HG02973 (cell line): ENCODE results near the gene CHN2.

ENCODE experiments used
- ATAC-seq: cut with Tn5 transposase; IDR thresholded peaks from one replicate; pipeline ENCODE4 v1.9.1; 2021; ENCODE audit warnings: moderate library complexity; ENCODE audit not compliant: unreplicated experiment

CHN2 gene

DNA sequence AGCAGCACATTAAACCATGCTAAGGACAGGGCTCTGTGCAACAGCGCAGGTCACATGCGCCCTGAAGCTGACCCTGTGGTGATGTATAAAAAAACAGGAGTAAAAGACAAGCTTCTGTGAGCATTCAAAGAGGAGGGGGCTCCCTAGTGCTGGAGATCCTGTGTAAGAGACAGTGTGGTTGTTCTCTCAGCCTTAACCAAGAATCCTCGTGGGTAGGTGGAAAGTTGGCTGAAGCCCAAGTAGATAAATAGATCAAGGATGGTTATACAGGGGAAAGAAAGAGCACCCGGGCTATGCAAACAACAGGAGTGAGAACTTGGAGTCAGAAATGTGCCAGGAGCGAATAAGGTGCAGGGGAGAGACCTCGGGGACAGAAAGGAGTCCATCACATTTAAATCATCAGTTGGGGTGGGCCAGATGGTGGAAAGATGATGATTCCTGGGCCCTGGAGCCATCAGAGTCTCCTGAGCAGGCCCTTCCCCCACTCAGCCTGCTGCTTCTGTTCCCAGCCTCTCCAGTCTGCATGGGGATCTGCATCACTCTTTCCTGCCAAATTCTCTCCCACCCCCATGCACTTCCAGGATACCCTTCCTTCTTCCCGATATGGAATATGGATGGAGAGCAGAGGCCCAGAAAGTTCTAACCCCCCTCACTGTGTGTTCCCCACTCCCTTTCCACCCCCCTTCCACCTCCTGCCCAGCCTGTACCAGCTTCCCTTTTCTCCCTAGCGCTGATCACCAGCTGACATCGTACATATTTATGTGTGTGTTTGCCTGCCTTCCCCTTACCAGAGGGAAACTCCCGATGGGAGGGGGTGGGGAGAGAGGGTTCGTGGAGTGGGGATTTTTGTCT lies 291.0 kb downstream of the CHN2 start:
- no peak for ATAC-seq

DNA sequence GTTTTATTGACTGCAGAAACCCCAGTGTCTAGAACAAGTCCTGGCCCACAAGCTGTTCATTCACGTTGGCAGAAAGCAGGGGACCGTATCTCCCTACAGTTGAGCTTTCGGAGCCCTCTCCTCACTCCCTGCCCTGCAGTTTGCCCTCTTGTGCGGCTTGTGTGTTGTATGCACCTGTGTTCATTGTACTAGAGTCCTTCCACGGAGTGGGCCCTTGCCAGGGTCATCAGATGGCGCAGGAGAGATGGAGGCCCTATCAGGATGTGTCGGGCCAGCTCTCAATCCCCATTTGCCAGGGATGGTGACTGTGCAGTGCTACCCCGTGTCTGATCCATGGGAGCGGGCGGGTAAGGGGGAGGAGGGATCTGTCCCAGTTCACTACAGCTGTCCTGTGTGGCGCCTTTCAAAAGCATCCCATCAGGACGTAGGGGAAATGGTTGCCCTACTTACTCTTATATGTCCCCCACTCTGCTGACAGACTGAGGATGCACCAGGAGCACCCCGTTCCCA lies 291.7 kb downstream of the CHN2 start:
- ATAC-seq, result no peak

DNA sequence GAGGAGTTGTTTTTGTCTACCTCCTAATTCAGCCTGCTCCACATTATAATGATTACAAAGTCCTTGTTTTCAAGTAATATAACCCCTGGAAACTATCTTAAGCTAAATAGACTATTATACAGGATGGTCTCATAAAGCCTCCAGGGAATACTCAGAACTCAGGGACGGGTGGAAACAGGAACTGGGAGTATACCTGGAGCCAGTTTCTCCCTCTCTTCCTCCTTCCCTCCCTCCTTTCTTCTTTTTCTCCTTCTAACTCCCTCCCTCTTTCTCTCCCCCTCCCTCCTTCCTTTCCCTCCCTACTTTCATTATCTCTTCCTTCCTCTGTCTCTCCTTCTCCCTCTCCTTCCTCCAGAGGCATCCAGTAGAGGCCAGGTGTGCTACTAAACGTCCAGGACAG lies 292.8 kb downstream of the CHN2 start:
- no peak for ATAC-seq

DNA sequence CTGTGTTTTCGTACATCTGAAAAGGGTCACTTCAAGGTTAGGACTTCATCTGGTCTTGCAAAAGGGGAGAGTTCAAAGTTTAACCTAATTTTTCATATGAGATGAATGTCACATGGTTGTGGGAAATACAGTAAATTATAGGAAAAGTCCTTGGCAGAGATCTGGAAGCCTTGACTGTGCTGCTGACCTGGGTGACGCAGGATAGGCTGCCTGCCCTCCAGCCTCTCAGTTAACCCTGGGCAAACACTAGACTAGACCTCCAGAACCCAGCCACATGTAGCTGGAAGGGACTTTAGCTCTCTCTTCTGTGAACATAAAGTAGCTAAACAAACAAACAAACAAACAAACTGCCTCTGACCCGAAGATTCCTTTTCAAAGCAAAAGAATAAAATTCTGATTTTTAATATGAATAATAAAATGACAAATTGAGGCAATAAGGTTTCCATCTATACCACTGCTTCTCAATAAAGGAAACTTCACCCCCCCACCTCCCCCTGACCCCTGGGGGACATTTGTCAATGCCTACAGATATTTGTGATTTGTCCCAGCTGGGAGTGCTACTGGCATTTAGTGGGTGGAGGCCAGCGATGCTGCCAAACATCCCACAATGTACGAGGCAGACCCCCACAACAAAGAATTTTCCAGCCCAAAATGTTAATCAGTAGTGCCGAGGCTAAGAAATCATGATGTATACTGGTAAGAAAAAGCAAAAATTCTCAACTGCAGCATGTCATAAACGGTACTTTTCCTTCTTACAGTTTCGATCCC lies 293.8 kb downstream of the CHN2 start:
- ATAC-seq, result no peak

DNA sequence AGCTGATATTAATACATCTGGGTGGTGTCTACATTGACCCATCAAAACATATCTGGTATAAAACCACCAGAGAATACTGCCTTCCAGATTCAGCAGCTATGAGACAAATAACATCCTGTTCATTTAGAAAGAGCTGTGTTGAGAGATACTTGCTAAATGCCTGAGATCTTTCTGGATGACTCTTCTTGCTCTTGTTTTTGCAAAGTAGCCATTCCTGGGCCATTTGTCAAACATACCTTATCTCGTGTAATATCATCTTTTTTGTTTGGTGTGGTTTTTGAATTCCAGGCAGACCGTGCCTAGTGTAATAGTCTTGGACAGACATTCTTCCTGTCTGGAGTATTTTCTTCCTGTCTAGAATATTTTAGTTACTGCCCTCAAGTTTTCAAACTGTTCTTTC lies 294.4 kb downstream of the CHN2 start:
- no peak for ATAC-seq

DNA sequence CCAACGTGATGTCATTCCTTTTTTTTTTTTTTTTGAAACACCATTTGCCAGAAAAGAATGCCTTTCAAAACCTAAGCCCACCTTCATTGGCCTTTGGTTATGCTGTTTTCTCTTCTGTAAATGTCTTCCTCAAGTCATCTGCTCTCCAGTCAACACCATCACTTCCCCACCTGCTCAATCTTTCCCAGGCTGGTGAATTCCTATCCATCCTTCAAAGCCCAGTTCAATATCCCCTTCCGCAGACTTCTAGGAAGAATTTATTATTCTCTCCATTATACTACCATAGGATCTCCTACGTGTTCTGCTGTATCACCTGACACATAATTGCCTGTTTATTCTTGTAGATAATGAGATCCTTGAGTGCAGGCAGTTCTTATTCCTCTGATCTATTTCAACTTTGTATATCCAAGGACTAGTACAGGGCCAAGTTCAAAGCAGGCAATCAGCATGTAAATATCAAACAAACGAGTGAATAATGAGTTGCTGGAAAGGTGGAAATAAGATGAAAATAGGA lies 295.6 kb downstream of the CHN2 start:
- no peak for ATAC-seq

DNA sequence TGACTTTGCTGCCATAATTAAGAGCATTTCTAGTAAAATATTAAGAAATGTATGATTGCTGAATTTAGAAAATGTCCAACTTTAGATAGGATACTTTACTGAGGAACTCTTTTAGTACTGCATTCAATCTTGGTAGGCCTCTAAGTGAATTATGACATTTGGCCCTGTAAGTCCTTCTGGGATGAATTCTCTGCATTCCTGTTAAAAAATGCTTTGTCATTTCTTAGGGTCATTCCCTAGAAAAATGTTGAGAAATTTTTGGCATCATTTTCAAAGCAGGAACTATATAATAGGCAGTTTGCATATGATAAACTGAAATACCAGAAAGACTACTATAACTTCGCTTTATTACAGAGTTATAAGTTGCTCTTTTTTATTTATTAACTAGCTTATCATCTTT lies 299.8 kb downstream of the CHN2 start:
- no peak for ATAC-seq

DNA sequence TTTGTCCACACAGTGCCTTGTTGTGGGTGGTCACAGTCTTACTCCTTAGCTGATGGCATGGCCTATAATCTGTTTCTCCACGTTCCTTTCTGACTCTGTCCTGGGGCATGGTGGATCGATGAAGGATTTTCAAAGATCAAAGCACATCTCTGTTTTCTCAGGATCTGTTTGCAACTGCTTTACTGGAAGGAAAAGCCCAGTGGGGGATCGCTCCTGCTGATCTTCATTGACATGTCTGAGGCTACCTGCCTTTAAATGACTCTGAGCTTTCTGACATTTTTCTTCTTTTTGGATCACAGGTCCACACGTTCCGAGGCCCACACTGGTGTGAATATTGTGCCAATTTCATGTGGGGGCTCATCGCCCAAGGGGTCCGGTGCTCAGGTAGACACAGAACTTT lies 301.1 kb downstream of the CHN2 start:
- no peak for ATAC-seq

DNA sequence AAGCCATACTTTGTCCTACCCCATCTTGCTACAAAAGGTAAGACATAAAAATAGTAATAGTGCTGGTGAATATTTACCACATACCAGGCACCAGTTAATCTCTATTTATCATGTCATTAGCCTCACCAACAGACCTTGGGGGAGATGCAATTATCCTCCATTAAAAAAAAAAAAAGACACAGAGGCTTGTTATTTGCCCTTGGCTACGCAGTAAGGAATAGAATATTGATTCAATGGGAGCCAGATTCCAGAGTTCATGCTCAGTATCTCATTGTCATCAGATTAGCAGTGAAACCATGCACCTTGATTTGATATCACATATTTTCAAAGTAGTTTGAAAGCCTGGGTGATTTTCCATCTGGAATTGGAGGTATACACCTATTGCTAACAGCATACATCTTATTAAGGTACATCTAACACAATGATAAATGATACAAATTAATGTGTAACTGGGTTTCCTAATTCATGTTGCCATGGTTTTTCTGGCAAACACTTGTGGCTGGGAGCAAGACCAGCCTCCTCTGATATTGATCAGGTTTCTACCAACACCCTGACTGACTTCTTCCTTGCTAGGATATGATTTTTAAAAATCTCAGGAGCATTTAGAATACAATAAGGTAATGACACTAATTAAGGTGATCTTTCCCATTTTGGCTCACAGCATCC lies 301.9 kb downstream of the CHN2 start:
- no peak for ATAC-seq

DNA sequence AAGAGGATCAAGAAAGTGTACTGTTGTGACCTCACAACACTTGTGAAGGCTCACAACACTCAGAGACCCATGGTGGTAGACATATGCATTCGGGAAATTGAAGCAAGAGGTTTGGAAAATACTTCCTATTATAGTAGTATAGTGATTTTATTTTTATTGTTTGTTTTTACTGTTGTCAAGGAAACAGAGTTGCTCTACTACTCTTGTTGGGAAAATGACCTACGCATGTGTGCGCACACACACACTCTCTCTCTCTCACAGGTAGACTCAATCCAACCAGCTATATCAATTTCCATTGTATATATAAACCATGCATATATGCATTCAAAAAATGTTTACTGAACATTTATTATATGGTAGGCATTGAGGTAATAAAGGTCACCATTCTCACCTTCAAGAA lies 305.4 kb downstream of the CHN2 start:
- ATAC-seq, result no peak

DNA sequence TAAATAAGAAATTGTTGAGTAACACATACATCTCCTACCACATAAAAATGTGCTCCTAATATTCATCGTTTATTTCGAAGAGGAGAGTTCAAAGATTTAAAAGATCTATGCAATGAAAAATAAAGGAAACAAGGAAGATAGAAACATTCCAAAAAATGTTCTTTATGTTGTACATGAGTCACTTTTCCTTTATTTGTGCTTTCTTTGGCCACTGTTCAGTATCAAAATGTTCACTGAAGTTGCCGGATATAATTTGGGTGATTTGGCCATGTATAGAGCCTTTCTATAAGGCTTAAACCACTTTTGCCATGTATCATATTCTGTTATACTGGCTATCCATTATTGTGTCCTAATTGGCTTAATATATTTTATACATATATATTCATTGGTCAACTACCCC lies 306.1 kb downstream of the CHN2 start:
- no peak for ATAC-seq

DNA sequence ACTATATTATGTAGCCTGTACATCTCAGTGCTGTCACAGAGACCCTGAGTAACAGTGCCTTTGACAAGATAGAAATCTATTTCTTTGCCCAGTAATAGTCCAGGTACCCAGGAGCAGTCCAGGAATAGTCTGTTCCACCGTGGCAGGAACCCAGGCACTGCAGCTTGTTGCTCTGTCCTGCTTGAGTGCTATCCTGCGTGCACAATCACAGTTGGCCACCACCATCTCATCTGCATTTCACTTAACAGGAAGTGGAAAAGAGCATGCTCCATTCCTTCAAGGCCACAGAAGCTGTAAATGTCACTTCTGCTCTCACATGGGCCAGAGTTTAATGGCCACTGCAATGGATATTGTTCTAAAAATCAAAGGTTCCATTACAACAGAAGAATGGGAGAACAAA lies 307.6 kb downstream of the CHN2 start:
- ATAC-seq, result no peak

DNA sequence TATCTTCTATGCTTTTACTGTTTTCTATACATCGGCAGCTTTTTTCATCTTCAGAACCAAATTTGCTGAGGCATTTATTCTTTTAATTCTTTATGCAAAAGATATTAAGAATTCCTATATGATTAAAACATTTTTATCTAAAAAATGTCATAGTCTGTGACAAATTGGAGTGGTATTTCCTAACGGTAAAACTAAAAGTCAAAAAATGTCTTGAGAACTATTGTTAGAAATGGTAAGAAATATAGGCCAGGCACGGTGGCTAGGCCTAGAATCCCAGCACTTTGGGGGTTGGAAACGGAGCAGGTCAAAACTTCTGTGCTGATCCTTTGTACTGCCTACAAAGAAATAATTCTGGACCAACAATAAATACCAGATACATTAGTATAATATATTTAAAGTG lies 311.4 kb downstream of the CHN2 start:
- ATAC-seq, result no peak

DNA sequence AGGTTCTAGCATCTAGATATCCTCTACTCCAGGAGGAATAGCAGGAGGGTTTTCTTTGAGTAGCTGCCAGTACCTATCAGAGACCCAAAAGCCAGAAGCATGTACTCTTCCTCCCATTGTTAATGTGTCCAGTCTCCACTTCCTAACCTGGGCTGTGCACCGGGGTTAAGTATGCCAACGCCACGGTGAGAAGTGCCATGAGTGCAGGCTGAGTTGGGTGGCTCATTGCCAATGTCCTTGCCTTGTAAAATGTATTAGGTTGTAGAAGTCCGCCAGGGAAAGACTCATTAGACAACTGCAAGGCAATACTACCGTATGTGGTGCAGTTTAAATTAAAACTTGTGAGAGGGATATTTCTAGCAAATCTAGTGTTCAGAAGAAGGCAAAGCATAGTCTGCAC lies 314.0 kb downstream of the CHN2 start:
- ATAC-seq, result no peak

DNA sequence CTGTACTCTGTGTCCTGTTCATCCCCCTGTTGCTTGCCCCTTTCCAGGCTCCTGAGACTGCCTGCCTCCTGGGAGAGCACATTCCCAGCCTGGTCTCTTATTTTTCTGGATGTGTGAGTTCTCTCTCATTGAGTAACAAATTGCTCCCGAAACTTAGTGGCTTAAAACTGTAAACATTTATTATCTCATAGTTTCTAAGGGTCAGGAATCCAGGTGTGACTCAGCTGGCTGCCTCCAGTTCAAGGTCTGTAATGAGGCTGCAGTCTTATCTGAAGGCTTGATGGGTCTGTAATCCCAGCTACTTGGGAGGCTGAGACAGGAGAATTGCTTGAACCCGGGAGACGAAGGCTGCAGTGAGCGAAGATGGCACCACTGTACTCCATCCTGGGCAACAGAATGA lies 315.5 kb downstream of the CHN2 start:
- ATAC-seq, result no peak

DNA sequence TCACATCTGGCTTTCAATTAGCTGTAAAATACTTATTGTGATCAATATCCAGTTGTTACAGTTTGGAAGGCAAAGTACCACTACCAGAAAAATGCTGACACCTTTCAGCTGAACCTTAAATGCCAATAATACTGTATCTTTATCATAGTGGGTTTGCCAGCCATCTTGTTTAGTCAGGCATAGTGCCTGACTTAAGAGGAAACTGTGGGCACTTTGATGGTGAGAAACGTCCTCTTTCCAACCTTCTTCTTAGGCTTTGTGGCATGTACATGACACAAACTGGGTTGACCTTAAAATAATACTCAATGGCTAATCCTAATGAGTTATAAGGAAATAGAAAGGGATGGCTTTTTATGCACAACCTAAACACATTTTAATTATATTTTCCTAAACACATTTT lies 316.8 kb downstream of the CHN2 start:
- no peak for ATAC-seq

DNA sequence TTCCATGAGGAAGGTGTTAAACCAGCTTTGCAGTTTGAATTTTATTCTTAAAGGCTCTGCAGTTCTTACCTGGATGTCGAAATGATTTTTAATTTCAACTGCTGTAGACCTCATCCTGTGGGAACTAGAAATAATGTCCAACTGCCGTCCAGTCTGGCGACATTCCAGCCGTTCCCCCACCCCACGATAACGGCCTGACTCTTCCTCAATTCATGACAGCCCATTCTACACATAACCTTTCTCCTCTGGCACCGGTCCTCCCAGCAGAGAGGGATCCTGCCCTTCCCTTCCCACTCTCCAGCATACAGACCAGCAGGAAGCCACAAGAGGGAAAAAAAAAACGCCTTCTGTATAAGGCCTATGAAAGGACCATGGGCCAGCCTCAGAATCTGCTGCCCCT lies 317.3 kb downstream of the CHN2 start:
- ATAC-seq, result no peak

DNA sequence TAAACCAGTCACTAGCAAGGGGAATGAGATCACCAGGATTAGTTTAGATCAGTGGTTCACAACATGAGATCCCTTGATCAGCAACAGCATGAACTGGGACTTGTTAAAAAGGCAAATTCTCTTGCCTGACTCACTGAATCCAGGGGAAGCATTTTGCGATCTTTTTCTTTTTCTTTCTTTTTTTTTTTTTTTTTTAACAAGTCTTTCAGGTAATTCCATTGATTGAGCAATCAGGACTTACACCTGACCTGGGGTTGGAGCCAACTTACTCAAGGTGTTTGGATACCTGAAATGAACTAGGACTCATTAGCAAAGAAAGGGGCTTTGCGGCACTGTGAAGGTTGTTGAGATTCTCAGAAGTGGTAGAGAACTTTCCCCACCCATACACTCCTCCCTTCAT lies 321.9 kb downstream of the CHN2 start:
- ATAC-seq, result no peak

DNA sequence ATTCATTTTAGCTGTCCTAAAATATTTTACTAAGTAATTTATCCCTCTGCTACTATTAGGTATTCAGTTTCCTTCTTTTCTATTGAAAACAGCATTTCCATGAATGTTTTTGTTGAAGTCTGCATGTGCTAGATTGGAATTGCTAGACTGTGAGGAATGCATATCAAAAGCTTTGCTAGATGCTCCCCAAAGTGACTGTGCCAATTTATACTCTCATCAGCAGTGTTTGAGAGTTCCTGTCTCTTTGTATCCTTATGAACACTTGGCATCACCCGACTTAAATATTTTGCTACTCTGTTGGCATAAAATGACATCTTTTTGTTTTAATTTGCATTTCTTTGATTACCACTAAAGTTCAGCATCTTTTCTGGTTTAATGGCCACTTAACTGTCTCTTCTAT lies 324.0 kb downstream of the CHN2 start:
- ATAC-seq, result no peak

DNA sequence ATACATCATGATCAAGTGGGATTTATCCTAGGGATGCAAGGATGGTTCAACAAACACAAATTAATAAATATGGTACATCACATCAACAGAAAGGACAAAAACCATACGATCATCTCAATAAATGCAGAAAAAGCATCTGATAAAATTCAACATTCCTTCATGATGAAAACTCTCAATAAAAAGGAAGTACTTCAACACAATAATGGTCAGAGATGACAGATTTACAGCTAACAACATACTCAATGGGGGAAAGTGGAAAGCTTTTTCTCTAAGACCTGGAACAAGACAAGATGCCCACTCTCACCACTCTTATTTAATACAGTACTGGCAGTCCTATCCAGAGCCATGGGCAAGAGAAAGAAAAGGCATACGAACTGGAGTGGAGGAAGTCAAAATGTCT lies 329.2 kb downstream of the CHN2 start:
- ATAC-seq, result no peak

DNA sequence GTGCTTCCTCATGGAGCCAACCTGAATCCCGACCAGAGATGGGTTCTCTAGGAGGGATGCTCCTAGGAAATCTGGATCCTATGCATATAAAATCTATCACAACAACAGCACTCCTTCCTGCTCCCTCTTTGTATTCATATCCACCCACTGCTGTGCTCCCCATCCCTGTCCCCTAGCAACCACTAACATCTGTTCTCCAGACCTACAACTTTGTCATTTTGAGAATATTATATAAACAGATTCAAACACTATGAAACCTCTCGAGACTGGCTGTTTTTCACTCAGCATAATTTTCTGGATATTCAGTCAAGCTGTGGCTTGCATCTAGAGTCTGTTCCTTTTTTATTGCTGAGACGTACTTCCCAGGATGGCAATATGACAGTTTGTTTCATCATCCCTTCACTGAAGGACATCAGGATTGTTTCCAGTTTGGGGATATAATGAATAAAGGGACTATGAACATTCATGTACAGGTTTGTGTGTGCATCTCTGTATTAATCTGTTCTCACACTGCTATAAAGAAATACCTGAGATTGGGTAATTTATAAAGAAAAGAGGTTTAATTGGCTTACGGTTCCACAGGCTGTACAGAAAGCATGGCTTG lies 333.0 kb downstream of the CHN2 start:
- ATAC-seq, result no peak
